ENCODE data around the gene FLRT1. TPM values are rescaled to one million over a fixed set of nuclear protein-coding genes. Genes with fewer than 3 reads are reported as not detected.

Gene FLRT1
- total RNA-seq, 1 experiment from 2014 or later = 0.44 TPM

DNA sequence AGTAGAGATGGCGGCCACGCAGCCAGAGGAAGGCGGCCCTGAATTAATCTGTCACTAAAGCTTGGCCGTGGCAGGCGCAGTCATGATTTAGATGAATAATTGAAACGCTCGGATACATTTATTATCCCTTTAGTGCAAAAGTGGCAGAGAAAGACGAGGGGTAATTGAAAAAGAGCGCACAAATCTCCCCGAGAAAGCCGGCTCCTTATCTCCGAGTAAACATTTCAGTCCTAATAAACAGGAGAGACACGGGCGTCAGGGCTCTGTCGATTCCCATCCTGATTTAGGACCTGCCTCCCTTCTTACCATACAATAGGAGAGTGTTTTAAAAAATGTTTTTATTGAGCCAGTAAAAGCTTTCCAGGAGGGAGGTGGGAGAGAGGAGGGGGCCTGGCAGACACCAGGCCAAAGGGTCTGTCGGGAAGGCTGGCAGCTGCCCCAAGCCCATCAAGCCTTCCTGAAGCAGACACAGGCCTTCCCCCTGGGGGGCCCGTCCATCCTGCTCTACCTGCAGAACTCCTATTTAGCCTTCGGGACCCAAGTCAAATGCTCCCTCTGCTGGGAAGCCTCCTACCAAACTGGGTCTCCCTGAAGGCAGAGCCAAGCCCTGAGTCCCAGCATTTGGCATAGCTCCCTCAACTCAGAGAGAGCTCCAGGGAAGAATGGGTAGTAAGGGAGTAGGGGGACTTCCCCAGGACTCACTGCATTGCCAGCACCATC is 26.7 kb upstream of the FLRT1 start:
- peaks cover 6% of the 10 kb centered on the region; the same call in 1 of the 2 replicates for H3F3A ChIP-seq (ENCODE audit: insufficient read depth, low read depth)
- H4K20me1 ChIP-seq (ENCODE audit: insufficient read depth) = peaks cover 42% of the 10 kb centered on the region
- no peaks in the 10 kb centered on the region for H3K36me3 ChIP-seq (ENCODE audit: low read depth)
- CTCF ChIA-PET = no interaction called here
- no peaks in the 10 kb centered on the region for H3K4me1 ChIP-seq (replicated peaks; ENCODE audit: insufficient read depth)
- H3K4me2 ChIP-seq = no peak overlapping the region
- no peak overlapping the region for H3K27ac ChIP-seq
- POLR2A ChIA-PET (ENCODE audit: unreplicated experiment) = no interaction called here
- no peak for DNase-seq
- no peak overlapping the region for H3K4me3 ChIP-seq
- H3K27me3 ChIP-seq (ENCODE audit: insufficient read depth, low read depth) = no peaks in the 10 kb centered on the region
- H3K9me2 ChIP-seq (ENCODE audit: insufficient read depth) = no peaks in the 10 kb centered on the region
- no peak overlapping the region for H2AFZ ChIP-seq
- H3K79me2 ChIP-seq (ENCODE audit: low read depth) = no peaks in the 10 kb centered on the region
- intact Hi-C loops (cut with micrococcal nuclease; ENCODE audit: unreplicated experiment) = no loop called here
- no TSS peak for BruUV-seq (replicated peaks)
- no peak for TF ChIP-seq EZH2 (IDR thresholded peaks at IDR 0.05; ENCODE audit: low read depth)
- TF ChIP-seq, protein P1, sequence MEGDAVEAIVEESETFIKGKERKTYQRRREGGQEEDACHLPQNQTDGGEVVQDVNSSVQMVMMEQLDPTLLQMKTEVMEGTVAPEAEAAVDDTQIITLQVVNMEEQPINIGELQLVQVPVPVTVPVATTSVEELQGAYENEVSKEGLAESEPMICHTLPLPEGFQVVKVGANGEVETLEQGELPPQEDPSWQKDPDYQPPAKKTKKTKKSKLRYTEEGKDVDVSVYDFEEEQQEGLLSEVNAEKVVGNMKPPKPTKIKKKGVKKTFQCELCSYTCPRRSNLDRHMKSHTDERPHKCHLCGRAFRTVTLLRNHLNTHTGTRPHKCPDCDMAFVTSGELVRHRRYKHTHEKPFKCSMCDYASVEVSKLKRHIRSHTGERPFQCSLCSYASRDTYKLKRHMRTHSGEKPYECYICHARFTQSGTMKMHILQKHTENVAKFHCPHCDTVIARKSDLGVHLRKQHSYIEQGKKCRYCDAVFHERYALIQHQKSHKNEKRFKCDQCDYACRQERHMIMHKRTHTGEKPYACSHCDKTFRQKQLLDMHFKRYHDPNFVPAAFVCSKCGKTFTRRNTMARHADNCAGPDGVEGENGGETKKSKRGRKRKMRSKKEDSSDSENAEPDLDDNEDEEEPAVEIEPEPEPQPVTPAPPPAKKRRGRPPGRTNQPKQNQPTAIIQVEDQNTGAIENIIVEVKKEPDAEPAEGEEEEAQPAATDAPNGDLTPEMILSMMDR (conservative IDR thresholded peaks at IDR 0.05) = no peak
- H3K9me3 ChIP-seq (ENCODE audit: insufficient read depth, low read depth) = no peaks in the 10 kb centered on the region

DNA sequence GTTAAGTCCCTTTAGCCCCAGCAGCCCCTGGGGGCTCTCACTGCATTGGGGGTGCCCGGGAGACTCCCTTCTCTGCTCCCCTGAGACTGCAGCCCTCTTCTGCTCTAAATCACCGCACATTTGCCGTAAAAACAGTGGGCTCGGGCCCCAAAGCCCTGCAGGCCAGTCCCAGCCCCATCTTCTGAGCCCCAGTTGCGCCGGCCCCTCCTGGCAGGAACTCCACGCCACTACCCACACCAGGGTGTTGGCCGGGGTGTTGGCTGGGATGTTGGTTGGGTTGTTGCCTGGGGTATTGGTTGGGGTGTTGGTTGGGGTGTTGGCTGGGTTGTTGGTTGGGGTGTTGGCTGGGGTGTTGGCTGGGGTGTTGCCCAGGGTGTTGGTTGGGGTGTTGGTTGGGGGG is 26.0 kb upstream of the FLRT1 start:
- H3K36me3 ChIP-seq (ENCODE audit: low read depth) = no peaks in the 10 kb centered on the region
- BruUV-seq (replicated peaks) = no TSS peak
- H3K4me3 ChIP-seq = no peak overlapping the region
- no peaks in the 10 kb centered on the region for H3K79me2 ChIP-seq (ENCODE audit: low read depth)
- no peak overlapping the region for H3K4me2 ChIP-seq
- DNase-seq = no peak
- no peaks in the 10 kb centered on the region for H3K9me2 ChIP-seq (ENCODE audit: insufficient read depth)
- H2AFZ ChIP-seq = no peak overlapping the region
- POLR2A ChIA-PET (ENCODE audit: unreplicated experiment) = no interaction called here
- intact Hi-C loops (cut with micrococcal nuclease; ENCODE audit: unreplicated experiment) = no loop called here
- H3F3A ChIP-seq (ENCODE audit: insufficient read depth, low read depth) = peaks cover 6% of the 10 kb centered on the region; the same call in 1 of the 2 replicates
- H4K20me1 ChIP-seq (ENCODE audit: insufficient read depth) = peaks cover 39% of the 10 kb centered on the region
- CTCF ChIA-PET = no interaction called here
- TF ChIP-seq EZH2 (IDR thresholded peaks at IDR 0.05; ENCODE audit: low read depth) = no peak
- TF ChIP-seq, protein P1 (conservative IDR thresholded peaks at IDR 0.05) = no peak
- H3K27ac ChIP-seq = no peak overlapping the region
- no peaks in the 10 kb centered on the region for H3K27me3 ChIP-seq (ENCODE audit: insufficient read depth, low read depth)
- no peaks in the 10 kb centered on the region for H3K9me3 ChIP-seq (ENCODE audit: insufficient read depth, low read depth)
- H3K4me1 ChIP-seq (replicated peaks; ENCODE audit: insufficient read depth) = no peaks in the 10 kb centered on the region

DNA sequence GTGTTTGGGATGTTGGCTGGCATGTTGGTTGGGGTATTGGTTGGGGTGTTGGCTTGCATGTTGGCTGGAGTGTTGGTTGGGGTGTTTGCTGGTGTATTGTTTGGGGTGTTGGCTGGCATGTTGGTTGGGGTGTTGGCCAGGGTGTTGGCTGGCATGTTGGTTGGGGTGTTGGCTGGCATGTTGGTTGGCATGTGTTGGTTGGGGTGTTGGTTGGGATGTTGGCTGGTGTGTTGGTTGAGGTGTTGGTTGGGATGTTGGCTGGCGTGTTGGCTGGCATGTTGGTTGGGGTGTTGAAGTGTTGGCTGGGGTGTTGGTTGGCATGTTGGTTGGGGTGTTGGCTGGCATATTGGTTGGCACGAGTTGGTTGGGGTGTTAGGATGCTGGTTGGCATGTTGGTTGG is 24.9 kb upstream of the FLRT1 start:
- no peaks in the 10 kb centered on the region for H3K4me1 ChIP-seq (replicated peaks; ENCODE audit: insufficient read depth)
- no peaks in the 10 kb centered on the region for H3K79me2 ChIP-seq (ENCODE audit: low read depth)
- no peaks in the 10 kb centered on the region for H3K9me2 ChIP-seq (ENCODE audit: insufficient read depth)
- no TSS peak for BruUV-seq (replicated peaks)
- no peak overlapping the region for H3K27ac ChIP-seq
- H3K27me3 ChIP-seq (ENCODE audit: insufficient read depth, low read depth) = no peaks in the 10 kb centered on the region
- H2AFZ ChIP-seq = no peak overlapping the region
- ChIA-PET POLR2A (ENCODE audit: unreplicated experiment) (no interaction called here), CTCF (no interaction called here)
- intact Hi-C loops (cut with micrococcal nuclease; ENCODE audit: unreplicated experiment) = no loop called here
- H3F3A ChIP-seq (ENCODE audit: insufficient read depth, low read depth) = peaks cover 6% of the 10 kb centered on the region; the same call in 1 of the 2 replicates
- no peaks in the 10 kb centered on the region for H3K36me3 ChIP-seq (ENCODE audit: low read depth)
- no peak for DNase-seq
- no peak for TF ChIP-seq EZH2 (IDR thresholded peaks at IDR 0.05; ENCODE audit: low read depth)
- TF ChIP-seq, protein P1 (conservative IDR thresholded peaks at IDR 0.05) = no peak
- H3K4me2 ChIP-seq = no peak overlapping the region
- peaks cover 36% of the 10 kb centered on the region for H4K20me1 ChIP-seq (ENCODE audit: insufficient read depth)
- no peaks in the 10 kb centered on the region for H3K9me3 ChIP-seq (ENCODE audit: insufficient read depth, low read depth)
- H3K4me3 ChIP-seq = no peak overlapping the region
